GM12801 (cell line): ENCODE results near the gene ZFP57.

Experiments
- TF ChIP-seq, protein P1 (sequence below): IDR thresholded peaks from one replicate; pipeline ENCODE4 v1.5.1; 2011; ENCODE audit warnings: control low read depth; ENCODE audit not compliant: insufficient read length; ENCODE audit errors: extremely low read depth

Gene ZFP57

DNA sequence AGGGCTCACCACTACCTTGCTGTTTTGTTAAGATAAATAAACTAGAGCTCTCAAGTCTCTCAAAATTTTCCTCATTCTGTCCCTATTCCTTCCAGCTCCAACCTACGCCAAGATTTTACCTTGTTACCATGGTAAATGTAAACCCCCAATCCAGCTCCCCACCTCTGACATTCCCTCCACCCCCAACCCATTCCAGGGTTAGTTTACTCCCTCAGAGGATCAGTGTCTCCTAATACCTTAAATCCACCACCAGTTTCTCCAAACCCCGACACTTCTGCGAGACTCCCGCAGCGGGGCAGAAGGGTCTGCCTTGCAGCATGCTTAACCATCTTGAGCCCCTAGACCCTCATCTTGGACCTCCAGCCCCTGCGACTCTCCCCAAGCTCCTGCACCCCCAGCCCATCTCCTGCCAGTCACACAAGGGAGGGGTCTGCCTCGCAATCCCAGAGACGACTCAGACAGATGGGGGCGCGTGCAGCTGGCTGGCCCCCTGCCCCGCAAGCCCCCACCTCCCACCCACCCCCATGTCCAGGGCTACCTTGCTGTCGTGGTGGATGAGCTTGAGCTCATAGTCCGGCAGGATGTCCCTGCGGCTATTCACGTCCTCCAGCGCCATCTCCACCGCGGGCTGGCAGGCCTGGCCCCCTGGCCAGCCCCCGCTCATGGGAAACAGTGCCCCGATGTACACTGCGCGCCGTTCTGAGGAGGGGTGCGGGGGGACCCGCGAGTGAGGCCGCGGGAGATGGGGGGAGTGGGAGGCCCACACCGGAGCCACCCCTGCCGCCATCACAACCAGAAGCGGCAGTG, 53.8 kb downstream of the ZFP57 start:
- TF ChIP-seq, protein P1, sequence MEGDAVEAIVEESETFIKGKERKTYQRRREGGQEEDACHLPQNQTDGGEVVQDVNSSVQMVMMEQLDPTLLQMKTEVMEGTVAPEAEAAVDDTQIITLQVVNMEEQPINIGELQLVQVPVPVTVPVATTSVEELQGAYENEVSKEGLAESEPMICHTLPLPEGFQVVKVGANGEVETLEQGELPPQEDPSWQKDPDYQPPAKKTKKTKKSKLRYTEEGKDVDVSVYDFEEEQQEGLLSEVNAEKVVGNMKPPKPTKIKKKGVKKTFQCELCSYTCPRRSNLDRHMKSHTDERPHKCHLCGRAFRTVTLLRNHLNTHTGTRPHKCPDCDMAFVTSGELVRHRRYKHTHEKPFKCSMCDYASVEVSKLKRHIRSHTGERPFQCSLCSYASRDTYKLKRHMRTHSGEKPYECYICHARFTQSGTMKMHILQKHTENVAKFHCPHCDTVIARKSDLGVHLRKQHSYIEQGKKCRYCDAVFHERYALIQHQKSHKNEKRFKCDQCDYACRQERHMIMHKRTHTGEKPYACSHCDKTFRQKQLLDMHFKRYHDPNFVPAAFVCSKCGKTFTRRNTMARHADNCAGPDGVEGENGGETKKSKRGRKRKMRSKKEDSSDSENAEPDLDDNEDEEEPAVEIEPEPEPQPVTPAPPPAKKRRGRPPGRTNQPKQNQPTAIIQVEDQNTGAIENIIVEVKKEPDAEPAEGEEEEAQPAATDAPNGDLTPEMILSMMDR = no peak

DNA sequence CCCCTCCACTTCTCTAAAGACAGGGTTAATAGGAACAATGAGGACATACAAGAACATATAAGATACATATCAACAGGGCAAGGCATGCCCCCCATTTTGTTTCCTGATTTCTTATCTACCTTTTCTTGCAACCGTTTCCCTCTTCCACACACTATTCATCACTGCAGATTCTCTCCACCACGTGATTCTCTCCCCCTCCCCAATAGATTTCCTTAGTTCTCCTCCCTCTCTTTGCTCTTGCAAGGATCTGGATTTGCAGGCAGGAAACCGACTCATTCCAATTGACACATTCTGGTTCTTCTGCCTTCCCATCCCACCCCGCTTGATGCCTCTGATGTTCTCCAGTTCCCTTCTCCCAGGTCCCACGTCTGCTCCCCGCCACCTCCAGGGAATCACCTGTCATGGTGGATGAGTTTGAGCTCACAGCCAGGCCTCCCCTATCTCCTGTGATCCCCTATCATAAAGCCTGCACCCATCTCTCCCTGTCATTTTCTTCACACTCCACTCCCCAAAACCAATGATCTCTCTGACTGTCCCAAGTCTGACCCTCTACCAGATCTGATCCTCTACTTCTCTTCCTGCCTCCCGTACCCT, 55.5 kb downstream of the ZFP57 start:
- TF ChIP-seq, protein P1 = no peak

DNA sequence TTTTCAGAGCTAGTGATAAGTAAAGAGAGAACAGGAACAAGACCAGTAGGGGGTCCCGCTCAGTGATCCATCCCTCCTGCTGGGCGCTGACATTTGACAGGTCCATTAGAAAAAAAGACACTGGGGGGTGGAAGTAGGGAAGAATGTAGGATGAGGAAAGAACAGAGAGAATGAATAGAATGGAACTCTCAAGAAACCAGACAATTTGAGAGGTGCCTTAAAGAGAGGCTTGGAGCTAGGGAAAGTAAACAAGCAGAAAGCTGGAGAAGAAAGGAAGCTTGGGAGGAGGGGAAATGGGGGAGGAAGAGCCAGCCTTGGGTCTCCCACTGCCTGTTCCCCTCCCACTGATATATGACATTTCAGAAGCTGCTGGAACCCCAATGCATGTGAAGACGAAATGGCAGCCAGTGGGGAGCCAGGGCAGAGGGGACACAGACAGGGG, 56.4 kb downstream of the ZFP57 start:
- TF ChIP-seq, protein P1 = no peak
